Ishikawa (cell line): ENCODE results near the gene MAGI2.

Source experiments
- CEBPB ChIP-seq: IDR thresholded peaks from 2 replicates; pipeline ENCODE4 v1.6.1; 2012
- CREB1 ChIP-seq: IDR thresholded peaks from 2 replicates; pipeline ENCODE4 v1.6.1; 2012; ENCODE audit warnings: low read depth
- EGR1 ChIP-seq: IDR thresholded peaks from 2 replicates; pipeline ENCODE4 v1.6.1; 2012
- EP300 ChIP-seq: IDR thresholded peaks from 2 replicates; pipeline ENCODE4 v1.6.1; 2012; ENCODE audit warnings: borderline replicate concordance
- FOXM1 ChIP-seq: IDR thresholded peaks from 2 replicates; pipeline ENCODE4 v1.6.1; 2012; ENCODE audit warnings: low read depth, borderline replicate concordance
- NFIC ChIP-seq: IDR thresholded peaks from 2 replicates; pipeline ENCODE4 v1.6.1; 2012
- RAD21 ChIP-seq: IDR thresholded peaks from 2 replicates; pipeline ENCODE4 v1.6.1; 2012; ENCODE audit warnings: low read depth
- TAF1 ChIP-seq: IDR thresholded peaks from 2 replicates; pipeline ENCODE4 v1.6.1; 2012; ENCODE audit warnings: low read depth, mild to moderate bottlenecking
- TCF12 ChIP-seq: IDR thresholded peaks from 2 replicates; pipeline ENCODE4 v1.6.1; 2012; ENCODE audit warnings: low read depth
- TEAD4 ChIP-seq: IDR thresholded peaks from 2 replicates; pipeline ENCODE4 v1.6.1; 2012
- YY1 ChIP-seq: IDR thresholded peaks from 2 replicates; pipeline ENCODE4 v1.6.1; 2012; ENCODE audit warnings: low read depth
- ZBTB7A ChIP-seq: IDR thresholded peaks from 2 replicates; pipeline ENCODE4 v1.6.1; 2012; ENCODE audit warnings: low read depth
- TF ChIP-seq, protein P1 (sequence below): IDR thresholded peaks from 2 replicates; pipeline ENCODE4 v1.6.1; 2012
- TF ChIP-seq, protein P2 (sequence below): IDR thresholded peaks from 2 replicates; pipeline ENCODE4 v1.6.1; 2012
- TF ChIP-seq, protein P3 (sequence below): IDR thresholded peaks from 2 replicates; pipeline ENCODE4 v1.6.1; 2012; ENCODE audit warnings: low read depth, mild to moderate bottlenecking

The MAGI2 gene

DNA sequence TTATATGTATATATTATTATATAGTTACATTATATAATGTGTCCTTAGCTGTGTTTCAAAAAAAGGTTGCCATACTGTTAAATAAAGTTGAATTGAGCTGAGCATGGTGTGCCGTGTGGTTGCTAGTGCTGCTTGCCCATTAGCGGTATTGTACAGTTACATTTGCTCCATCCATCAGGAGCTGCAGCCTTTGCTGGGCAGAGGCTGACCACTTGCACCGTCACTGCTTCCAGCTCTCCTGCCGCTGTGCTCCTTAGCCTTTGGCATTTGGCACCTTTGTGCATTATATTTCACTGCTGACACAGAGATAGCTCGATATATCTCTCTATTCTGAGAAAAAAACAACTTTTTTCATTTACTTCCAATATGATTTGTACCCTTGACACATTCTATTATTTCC lies 1282.7 kb downstream of the MAGI2 start:
- TF ChIP-seq RAD21 (no peak), NFIC (no peak), EP300 (no peak), ZBTB7A (no peak), EGR1 (no peak), CREB1 (no peak), FOXM1 (no peak), CEBPB (no peak), YY1 (no peak), TAF1 (no peak), TEAD4 (no peak), TCF12 (no peak)
- TF ChIP-seq, protein P1, sequence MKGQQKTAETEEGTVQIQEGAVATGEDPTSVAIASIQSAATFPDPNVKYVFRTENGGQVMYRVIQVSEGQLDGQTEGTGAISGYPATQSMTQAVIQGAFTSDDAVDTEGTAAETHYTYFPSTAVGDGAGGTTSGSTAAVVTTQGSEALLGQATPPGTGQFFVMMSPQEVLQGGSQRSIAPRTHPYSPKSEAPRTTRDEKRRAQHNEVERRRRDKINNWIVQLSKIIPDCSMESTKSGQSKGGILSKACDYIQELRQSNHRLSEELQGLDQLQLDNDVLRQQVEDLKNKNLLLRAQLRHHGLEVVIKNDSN = no peak
- TF ChIP-seq, protein P2, sequence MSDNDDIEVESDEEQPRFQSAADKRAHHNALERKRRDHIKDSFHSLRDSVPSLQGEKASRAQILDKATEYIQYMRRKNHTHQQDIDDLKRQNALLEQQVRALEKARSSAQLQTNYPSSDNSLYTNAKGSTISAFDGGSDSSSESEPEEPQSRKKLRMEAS = no peak
- TF ChIP-seq, protein P3, sequence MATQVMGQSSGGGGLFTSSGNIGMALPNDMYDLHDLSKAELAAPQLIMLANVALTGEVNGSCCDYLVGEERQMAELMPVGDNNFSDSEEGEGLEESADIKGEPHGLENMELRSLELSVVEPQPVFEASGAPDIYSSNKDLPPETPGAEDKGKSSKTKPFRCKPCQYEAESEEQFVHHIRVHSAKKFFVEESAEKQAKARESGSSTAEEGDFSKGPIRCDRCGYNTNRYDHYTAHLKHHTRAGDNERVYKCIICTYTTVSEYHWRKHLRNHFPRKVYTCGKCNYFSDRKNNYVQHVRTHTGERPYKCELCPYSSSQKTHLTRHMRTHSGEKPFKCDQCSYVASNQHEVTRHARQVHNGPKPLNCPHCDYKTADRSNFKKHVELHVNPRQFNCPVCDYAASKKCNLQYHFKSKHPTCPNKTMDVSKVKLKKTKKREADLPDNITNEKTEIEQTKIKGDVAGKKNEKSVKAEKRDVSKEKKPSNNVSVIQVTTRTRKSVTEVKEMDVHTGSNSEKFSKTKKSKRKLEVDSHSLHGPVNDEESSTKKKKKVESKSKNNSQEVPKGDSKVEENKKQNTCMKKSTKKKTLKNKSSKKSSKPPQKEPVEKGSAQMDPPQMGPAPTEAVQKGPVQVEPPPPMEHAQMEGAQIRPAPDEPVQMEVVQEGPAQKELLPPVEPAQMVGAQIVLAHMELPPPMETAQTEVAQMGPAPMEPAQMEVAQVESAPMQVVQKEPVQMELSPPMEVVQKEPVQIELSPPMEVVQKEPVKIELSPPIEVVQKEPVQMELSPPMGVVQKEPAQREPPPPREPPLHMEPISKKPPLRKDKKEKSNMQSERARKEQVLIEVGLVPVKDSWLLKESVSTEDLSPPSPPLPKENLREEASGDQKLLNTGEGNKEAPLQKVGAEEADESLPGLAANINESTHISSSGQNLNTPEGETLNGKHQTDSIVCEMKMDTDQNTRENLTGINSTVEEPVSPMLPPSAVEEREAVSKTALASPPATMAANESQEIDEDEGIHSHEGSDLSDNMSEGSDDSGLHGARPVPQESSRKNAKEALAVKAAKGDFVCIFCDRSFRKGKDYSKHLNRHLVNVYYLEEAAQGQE = no peak

DNA sequence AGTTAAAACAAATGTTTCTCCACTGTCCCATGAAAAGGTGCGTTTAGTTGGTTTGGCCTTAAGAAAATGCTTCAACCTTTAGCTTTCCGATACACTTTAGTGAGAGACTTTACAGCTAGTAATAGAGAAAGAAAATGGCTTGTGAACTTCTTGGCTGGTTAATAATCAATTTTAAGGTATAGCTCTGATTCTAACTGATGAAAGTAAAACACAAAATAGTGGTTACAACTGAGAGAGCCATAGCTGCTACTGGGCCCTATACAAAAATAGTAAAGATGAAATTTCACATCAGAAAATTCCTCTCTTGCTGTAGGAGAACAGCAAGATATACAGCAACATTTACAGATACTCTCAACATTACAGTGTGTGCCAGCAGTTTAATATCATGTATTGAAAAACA lies 1283.5 kb downstream of the MAGI2 start:
- TF ChIP-seq CREB1 (no peak), YY1 (no peak), TCF12 (no peak), CEBPB (no peak), TAF1 (no peak), FOXM1 (no peak), NFIC (no peak), EGR1 (no peak), TEAD4 (no peak)
- TF ChIP-seq, protein P1 = no peak

DNA sequence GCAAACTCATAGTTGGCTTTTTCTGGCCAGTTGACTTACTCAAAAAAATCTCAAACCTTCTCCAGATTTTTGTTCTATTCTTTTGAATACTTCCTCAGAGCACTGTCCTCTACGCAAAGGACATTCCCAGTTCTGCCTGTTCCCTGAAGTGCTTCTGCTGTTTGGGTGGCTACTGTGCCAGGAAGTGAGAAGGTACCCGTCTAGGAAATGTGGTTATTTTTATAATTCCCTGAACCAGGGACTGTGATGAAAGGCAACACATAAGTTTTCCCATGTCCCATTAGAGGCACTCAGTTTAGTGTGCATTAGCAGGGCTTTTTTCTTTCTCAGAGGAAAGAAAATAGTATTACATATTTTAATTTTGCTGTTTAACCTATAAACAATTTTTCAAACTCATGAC lies 1284.6 kb downstream of the MAGI2 start:
- TF ChIP-seq NFIC (no peak), EGR1 (no peak), TAF1 (no peak), CEBPB (no peak), YY1 (no peak), EP300 (no peak), FOXM1 (no peak), CREB1 (no peak), TCF12 (no peak)
- TF ChIP-seq, protein P1 = no peak
- TF ChIP-seq, protein P3 = no peak

DNA sequence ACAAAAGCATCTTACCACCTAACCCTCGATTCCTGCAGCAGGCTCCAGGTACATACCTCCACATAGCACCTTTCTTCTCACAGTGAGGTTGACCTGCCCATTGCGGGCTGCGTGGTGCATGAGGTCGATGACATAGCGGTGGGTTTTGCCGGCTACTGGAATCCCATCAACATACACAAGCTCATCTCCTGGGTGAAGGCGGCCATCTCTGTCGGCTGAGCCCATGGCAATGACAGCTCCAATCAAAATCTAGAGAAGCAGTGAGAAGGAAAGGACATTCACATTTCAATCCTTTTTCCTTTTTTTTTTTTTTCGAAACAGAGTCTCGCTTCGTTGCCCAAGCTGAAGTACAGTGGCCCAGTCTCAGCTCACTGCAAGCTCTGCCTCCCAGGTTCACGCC lies 1285.6 kb downstream of the MAGI2 start:
- TF ChIP-seq, protein P2 = no peak
- TF ChIP-seq TAF1 = no peak
- TF ChIP-seq ZBTB7A = no peak
- TF ChIP-seq TEAD4 = no peak
- no peak for TF ChIP-seq CREB1
- TF ChIP-seq EP300 = no peak
- no peak for TF ChIP-seq RAD21
- TF ChIP-seq CEBPB = no peak
- TF ChIP-seq, protein P3 = no peak
- TF ChIP-seq, protein P1 = no peak
